GM23338 (cell line): ENCODE results near the gene GOLT1A. TPM values are rescaled to one million over a fixed set of nuclear protein-coding genes. Genes with fewer than 3 reads are reported as not detected.
A peak's percentile ranks its signal among the peaks of the same experiment; 100 is the strongest.

ENCODE experiments used
- ATAC-seq: fragments of 200-7000 bp; cut with Tn5 transposase; 3 replicates; pipeline ENCODE4 v1.9.1; 2020
- DNase-seq: peaks from one replicate; pipeline ENCODE4 v3.0.0-alpha.2; 2015; ENCODE audit warnings: low spot score
- H2AFZ ChIP-seq: fragments of 200-600 bp; sonication (generic); 2 replicates; pipeline ENCODE4 v1.8.0; 2016; ENCODE audit warnings: antibody characterized with exemption, mild to moderate bottlenecking, moderate library complexity
- H3F3A ChIP-seq: fragments of 200-600 bp; sonication (generic); replicated peaks from 2 replicates; pipeline ENCODE4 v1.8.0; 2017; ENCODE audit warnings: antibody characterized with exemption, mixed run types, low read depth
- H3K27ac ChIP-seq: fragments of 200-600 bp; sonication (generic); 2 replicates; pipeline ENCODE4 v1.6.1; 2016; ENCODE audit warnings: low read depth
- H3K27me3 ChIP-seq: fragments of 200-600 bp; sonication (generic); 2 replicates; pipeline ENCODE4 v1.8.0; 2016; ENCODE audit warnings: mild to moderate bottlenecking, mixed run types, moderate library complexity; ENCODE audit not compliant: insufficient read depth
- H3K36me3 ChIP-seq: fragments of 200-600 bp; sonication (generic); 2 replicates; pipeline ENCODE4 v1.8.0; 2016; ENCODE audit warnings: mild to moderate bottlenecking; ENCODE audit not compliant: insufficient read depth
- H3K4me1 ChIP-seq: fragments of 200-600 bp; sonication (generic); 2 replicates; pipeline ENCODE4 v1.8.0; 2016; ENCODE audit warnings: mild to moderate bottlenecking, moderate library complexity; ENCODE audit not compliant: insufficient read depth
- H3K4me2 ChIP-seq: fragments of 200-600 bp; sonication (generic); 2 replicates; pipeline ENCODE4 v1.7.1; 2017; ENCODE audit warnings: mixed run types
- H3K4me3 ChIP-seq: fragments of 200-600 bp; sonication (generic); 2 replicates; pipeline ENCODE4 v1.6.1; 2016; ENCODE audit warnings: mixed run types
- H3K79me2 ChIP-seq: fragments of 200-600 bp; sonication (generic); replicated peaks from 2 replicates; pipeline ENCODE4 v1.8.0; 2017; ENCODE audit warnings: mild to moderate bottlenecking; ENCODE audit not compliant: insufficient read depth
- H3K9me2 ChIP-seq: fragments of 200-600 bp; sonication (generic); 2 replicates; pipeline ENCODE4 v1.8.0; 2017; ENCODE audit not compliant: insufficient read depth
- H4K20me1 ChIP-seq: fragments of 200-600 bp; sonication (generic); replicated peaks from 2 replicates; pipeline ENCODE4 v1.8.0; 2017; ENCODE audit warnings: mild to moderate bottlenecking; ENCODE audit not compliant: insufficient read depth
- H3K27ac Mint-ChIP-seq: 2 replicates; pipeline ENCODE4 v1.8.0; 2020; ENCODE audit warnings: inconsistent platforms, mild to moderate bottlenecking, moderate library complexity, mixed read lengths
- H3K27me3 Mint-ChIP-seq: 3 replicates; pipeline ENCODE4 v1.8.0; 2022; ENCODE audit warnings: low read depth, mild to moderate bottlenecking, moderate library complexity, mixed read lengths, inconsistent platforms; ENCODE audit not compliant: insufficient read depth, poor library complexity
- H3K36me3 Mint-ChIP-seq: 3 replicates; pipeline ENCODE4 v1.8.0; 2021; ENCODE audit warnings: low read depth, mild to moderate bottlenecking, inconsistent platforms, moderate library complexity, mixed read lengths
- H3K4me1 Mint-ChIP-seq: 3 replicates; pipeline ENCODE4 v1.8.0; 2020; ENCODE audit warnings: mild to moderate bottlenecking, inconsistent platforms, mixed read lengths
- H3K4me3 Mint-ChIP-seq: 3 replicates; pipeline ENCODE4 v1.8.0; 2021; ENCODE audit warnings: moderate library complexity, mild to moderate bottlenecking, inconsistent platforms, mixed read lengths
- H3K9me3 Mint-ChIP-seq: 3 replicates; pipeline ENCODE4 v1.8.0; 2020; ENCODE audit warnings: moderate library complexity, mild to moderate bottlenecking, inconsistent platforms, mixed read lengths
- CREB1 ChIP-seq: fragments of 250-450 bp; sonication (Bioruptor Pico); IDR thresholded peaks from 2 replicates; pipeline ENCODE4 v1.5.0; 2020; ENCODE audit warnings: low read depth, mild to moderate bottlenecking, moderate library complexity
- ETS1 ChIP-seq: IDR thresholded peaks from 2 replicates; pipeline ENCODE4 v1.6.1; 2016; ENCODE audit warnings: antibody characterized with exemption
- EZH2 ChIP-seq: fragments of 200-600 bp; sonication (generic); IDR thresholded peaks from one replicate; pipeline ENCODE4 v1.8.0; 2017; ENCODE audit warnings: antibody characterized with exemption, mild to moderate bottlenecking, low read depth; ENCODE audit not compliant: unreplicated experiment
- EZH2phosphoT487 ChIP-seq: fragments of 200-600 bp; sonication (generic); IDR thresholded peaks from one replicate; pipeline ENCODE4 v1.8.1; 2018; ENCODE audit warnings: antibody characterized with exemption; ENCODE audit not compliant: unreplicated experiment
- NANOG ChIP-seq: IDR thresholded peaks from 2 replicates; pipeline ENCODE4 v1.6.1; 2016; ENCODE audit warnings: antibody characterized with exemption, borderline replicate concordance
- POLR2AphosphoS5 ChIP-seq: IDR thresholded peaks from 2 replicates; pipeline ENCODE4 v1.6.1; 2016; ENCODE audit warnings: antibody characterized with exemption, low read depth
- STAT1 ChIP-seq: IDR thresholded peaks from one replicate; pipeline ENCODE4 v1.6.1; 2016; ENCODE audit warnings: antibody characterized with exemption; ENCODE audit not compliant: unreplicated experiment
- ZNF331 ChIP-seq: fragments of 250-450 bp; sonication (Bioruptor Pico); IDR thresholded peaks from 2 replicates; pipeline ENCODE4 v1.5.0; 2020; ENCODE audit warnings: low read depth, mild to moderate bottlenecking, moderate library complexity
- polyA plus RNA-seq: library from polyadenylated mRNA; unstranded; fragments of >200 nt; fragmentation: Nextera tagmentation; extraction: Ambion mirVana; gene quantifications from 2 replicates; pipeline ENCODE4 v1.2.1, GENCODE V29; 2016
- total RNA-seq: library from RNA; depleted of rRNA; stranded (reverse); fragments of >200 nt; shearing (Covaris generic); gene quantifications from 2 replicates; pipeline ENCODE4 v1.2.3, GENCODE V29; 2014
- TF ChIP-seq, protein P1 (sequence below), 2 experiments: fragments of 200-600 bp in 1 of 2; sonication (generic) in 1 of 2; conservative IDR thresholded peaks; 2 replicates each; pipeline versions ENCODE4 v1.5.1 to v1.6.1; 2016 to 2017; ENCODE audit warnings: antibody characterized with exemption in 2 of 2, low read depth in 2 of 2, mild to moderate bottlenecking in 2 of 2, moderate library complexity in 1 of 2

Gene GOLT1A
- total and polyA plus RNA-seq, 2 experiments from 2014 or later = 3.0 to 7.2 TPM

- Histone ChIP-seq H4K20me1 (no peaks in the 10 kb centered on the region), H2AFZ (peak within 1 kb of the TSS; percentile 97), H3K4me1 (peaks cover 31% of the 10 kb centered on the region), H3K79me2 (no peaks in the 10 kb centered on the region), H3K27me3 (peaks cover 19% of the 10 kb centered on the region; the same call in 1 of the 2 replicates), H3F3A (no peaks in the 10 kb centered on the region; the same call in 1 of the 2 replicates), H3K4me3 (peak within 1 kb of the TSS; percentile 85), H3K36me3 (no peaks in the 10 kb centered on the region), H3K27ac (no peak within 1 kb of the TSS), H3K9me2 (no peaks in the 10 kb centered on the region), H3K4me2 (peak within 1 kb of the TSS; percentile 92)
- Mint-ChIP-seq H3K27ac (no peak within 1 kb of the TSS), H3K4me1 (peaks cover 48% of the 10 kb centered on the region), H3K27me3 (peaks cover 26% of the 10 kb centered on the region), H3K4me3 (peak within 1 kb of the TSS; percentile 81), H3K36me3 (no peaks in the 10 kb centered on the region; the same call in 1 of the 3 replicates), H3K9me3 (no peaks in the 10 kb centered on the region)
- TF ChIP-seq ZNF331 (CRISPR knock-in tag) = no peak
- TF ChIP-seq CREB1 (CRISPR knock-in tag) = peak; percentile 70
- TF ChIP-seq ETS1 = no peak
- 0 out of 2 replicates have a peak, but pooled peaks have one; percentile 40 for TF ChIP-seq POLR2AphosphoS5
- DNase-seq = peak; percentile 65
- ATAC-seq = peak; percentile 20
Measured at GRCh38 chr1:204151552-204152309, 62.1 kb downstream of the GOLT1A start, which contains the start of gene ETNK2. TSS of gene ETNK2 (minus strand) at chr1:204152044. CDS start at chr1:204151852, 192 bp downstream.

DNA sequence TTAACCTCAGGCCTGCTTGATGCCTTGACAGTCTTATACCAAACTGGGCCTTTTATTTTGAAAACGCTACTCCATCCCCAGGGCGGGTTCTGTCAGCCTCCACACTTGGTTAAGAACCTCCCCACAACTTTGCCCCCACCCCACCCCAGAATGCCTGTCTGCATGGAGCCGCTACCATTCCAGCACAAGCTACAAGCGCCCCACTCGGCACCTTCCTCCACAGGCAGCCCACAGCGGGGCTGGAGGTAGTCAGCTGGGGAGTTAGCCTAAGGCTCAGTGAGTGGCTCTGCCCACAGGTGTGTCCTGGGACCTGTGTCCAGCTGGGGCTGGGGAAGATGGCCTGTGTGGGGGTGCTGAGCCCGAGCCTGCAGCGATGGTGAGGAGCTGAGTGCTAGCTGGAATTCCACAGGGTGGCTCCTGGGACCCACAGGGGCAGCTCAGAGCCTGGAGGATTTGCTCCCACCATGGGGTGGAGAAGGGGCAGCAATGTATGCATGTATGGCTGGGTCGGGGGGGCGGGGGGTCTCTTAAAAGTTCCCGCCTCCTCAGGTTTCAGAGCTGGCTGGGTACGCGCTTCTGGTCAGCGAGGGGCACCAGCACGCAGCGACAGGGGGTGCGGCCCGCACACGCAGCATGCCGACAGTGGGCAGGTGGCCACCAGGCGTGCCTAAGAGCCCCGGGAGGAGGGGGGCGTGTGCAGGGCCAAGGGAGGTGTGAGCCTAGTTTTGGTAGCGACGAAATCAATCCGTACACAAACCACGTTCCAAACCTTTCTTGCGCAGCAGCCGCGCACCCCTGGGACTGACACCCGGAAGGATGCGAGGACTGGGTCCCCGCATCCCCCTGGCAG lies 62.9 kb downstream of the GOLT1A start:
- H4K20me1 ChIP-seq = no peaks in the 10 kb centered on the region
- peak overlapping the region; percentile 93 for H2AFZ ChIP-seq
- Mint-ChIP-seq H3K36me3 (no peaks in the 10 kb centered on the region; the same call in 1 of the 3 replicates), H3K4me1 (peaks cover 54% of the 10 kb centered on the region), H3K27ac (no peak overlapping the region), H3K4me3 (peak overlapping the region; percentile 69), H3K27me3 (peaks cover 30% of the 10 kb centered on the region), H3K9me3 (no peaks in the 10 kb centered on the region)
- H3K36me3 ChIP-seq = no peaks in the 10 kb centered on the region
- H3F3A ChIP-seq = no peaks in the 10 kb centered on the region; the same call in 1 of the 2 replicates
- peak overlapping the region; percentile 92 for H3K4me2 ChIP-seq
- peak; percentile 11 for ATAC-seq
- peaks cover 19% of the 10 kb centered on the region; the same call in 1 of the 2 replicates for H3K27me3 ChIP-seq
- DNase-seq = peak; percentile 54
- H3K9me2 ChIP-seq = no peaks in the 10 kb centered on the region
- H3K4me1 ChIP-seq = peaks cover 32% of the 10 kb centered on the region
- H3K27ac ChIP-seq = no peak overlapping the region
- H3K79me2 ChIP-seq = no peaks in the 10 kb centered on the region
- peak overlapping the region; percentile 85 for H3K4me3 ChIP-seq
- TF ChIP-seq STAT1 = no peak
- no peak for TF ChIP-seq POLR2AphosphoS5
- TF ChIP-seq, protein P1, sequence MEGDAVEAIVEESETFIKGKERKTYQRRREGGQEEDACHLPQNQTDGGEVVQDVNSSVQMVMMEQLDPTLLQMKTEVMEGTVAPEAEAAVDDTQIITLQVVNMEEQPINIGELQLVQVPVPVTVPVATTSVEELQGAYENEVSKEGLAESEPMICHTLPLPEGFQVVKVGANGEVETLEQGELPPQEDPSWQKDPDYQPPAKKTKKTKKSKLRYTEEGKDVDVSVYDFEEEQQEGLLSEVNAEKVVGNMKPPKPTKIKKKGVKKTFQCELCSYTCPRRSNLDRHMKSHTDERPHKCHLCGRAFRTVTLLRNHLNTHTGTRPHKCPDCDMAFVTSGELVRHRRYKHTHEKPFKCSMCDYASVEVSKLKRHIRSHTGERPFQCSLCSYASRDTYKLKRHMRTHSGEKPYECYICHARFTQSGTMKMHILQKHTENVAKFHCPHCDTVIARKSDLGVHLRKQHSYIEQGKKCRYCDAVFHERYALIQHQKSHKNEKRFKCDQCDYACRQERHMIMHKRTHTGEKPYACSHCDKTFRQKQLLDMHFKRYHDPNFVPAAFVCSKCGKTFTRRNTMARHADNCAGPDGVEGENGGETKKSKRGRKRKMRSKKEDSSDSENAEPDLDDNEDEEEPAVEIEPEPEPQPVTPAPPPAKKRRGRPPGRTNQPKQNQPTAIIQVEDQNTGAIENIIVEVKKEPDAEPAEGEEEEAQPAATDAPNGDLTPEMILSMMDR (conservative IDR thresholded peaks at IDR 0.05; ENCODE audit: low read depth in 2 of 2) = no peak
- TF ChIP-seq ZNF331 (CRISPR knock-in tag) = no peak
- no peak for TF ChIP-seq EZH2
- no peak for TF ChIP-seq EZH2phosphoT487
- no peak for TF ChIP-seq NANOG
